Measurements from ENCODE around the gene XXYLT1. TPM values are rescaled to one million over a fixed set of nuclear protein-coding genes. Genes with fewer than 3 reads are reported as not detected.
"Not testable (repeated sequence)": the region's sequence is repeated elsewhere in the genome, so short reads cannot be mapped to it uniquely, and the experiment has no call there.

The XXYLT1 gene
- total RNA-seq, 1 donor from 2014 or later, result 14.9 TPM

DNA sequence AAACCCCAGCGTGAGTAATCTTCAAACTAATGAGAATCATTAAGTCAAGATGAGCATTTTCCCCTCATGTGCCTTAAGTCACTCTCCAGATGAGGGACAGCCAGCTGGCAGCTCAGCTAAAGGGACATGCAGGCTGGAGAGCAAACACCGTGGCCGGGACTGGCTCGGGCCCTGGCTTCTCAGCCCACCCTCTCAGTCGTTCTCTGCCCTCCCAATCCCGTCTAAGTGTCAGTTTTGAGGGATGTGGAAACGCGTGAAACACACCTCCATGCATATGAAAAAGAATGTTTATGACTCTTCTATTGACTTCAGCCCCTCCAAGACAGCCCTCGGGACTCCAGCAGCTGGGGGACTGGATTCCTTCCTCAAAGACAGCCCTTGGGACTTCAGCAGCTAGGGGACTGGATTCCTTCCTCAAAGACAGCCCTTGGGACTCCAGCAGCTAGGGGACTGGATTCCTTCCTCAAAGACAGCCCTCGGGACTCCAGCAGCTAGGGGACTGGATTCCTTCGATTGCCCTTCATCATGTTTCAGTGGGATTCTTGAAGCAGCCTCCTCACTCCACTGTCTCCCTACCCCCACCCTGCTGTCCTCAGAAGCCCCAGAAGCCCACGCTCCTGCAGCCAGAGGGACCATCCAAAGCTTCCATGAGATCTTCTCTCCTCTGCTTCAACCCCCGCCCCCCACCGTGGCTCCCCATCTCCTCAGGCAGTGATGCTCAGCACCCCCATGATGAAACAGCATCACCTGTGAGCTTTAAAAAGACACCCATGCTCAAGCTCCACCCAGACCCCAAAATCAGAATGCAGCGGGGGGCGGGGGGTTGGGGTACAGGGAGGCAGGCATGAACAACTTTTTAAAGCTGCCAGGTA lies 228.9 kb downstream of the XXYLT1 start:
- H3K27me3 Mint-ChIP-seq (ENCODE audit: insufficient read depth), result peaks cover 2% of the 10 kb centered on the region
- H3K4me1 Mint-ChIP-seq (ENCODE audit: low read depth), result no peaks in the 10 kb centered on the region
- no peak for DNase-seq (ENCODE audit: low spot score)
- no peak overlapping the region for H3K4me3 Mint-ChIP-seq
- no peak overlapping the region for H3K27ac Mint-ChIP-seq
- no peaks in the 10 kb centered on the region for H3K9me3 Mint-ChIP-seq
- intact Hi-C loops (cut with micrococcal nuclease), result no loop called here
- H3K36me3 Mint-ChIP-seq (ENCODE audit: low read depth), result no peaks in the 10 kb centered on the region

- Mint-ChIP-seq H3K9me3 (no peaks in the 10 kb centered on the region), H3K36me3 (ENCODE audit: low read depth) (no peaks in the 10 kb centered on the region), H3K27me3 (ENCODE audit: insufficient read depth) (peaks cover 2% of the 10 kb centered on the region), H3K27ac (no peak overlapping the region), H3K4me1 (ENCODE audit: low read depth) (no peaks in the 10 kb centered on the region), H3K4me3 (no peak overlapping the region)
- no peak for DNase-seq (ENCODE audit: low spot score)
- intact Hi-C loops (cut with micrococcal nuclease), result no loop called here
Measured at GRCh38 chr3:195040773-195041520, 230.0 kb downstream of the XXYLT1 start.

DNA sequence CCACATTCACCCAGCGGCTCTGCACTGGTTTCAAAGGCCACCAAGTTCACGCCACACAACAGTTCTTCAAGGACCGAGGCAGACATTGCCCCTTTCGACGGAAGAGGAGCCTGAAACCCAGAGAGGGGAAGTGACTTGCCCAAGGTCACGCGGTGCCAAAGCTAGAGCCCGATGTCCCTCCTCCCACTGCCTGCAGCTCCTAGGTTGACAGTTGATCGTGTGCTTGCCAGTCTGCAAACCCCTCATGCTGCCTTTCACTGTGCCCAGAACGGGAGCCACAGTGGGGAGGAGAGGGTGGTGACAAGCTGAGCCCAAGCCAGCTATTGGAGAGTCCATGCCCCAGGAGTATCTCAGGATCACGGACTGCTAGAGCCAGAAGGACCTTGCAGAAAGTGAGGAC lies 230.9 kb downstream of the XXYLT1 start:
- intact Hi-C loops (cut with micrococcal nuclease), result no loop called here
- H3K4me3 Mint-ChIP-seq, result no peak overlapping the region
- DNase-seq (ENCODE audit: low spot score), result no peak
- H3K9me3 Mint-ChIP-seq, result no peaks in the 10 kb centered on the region
- H3K4me1 Mint-ChIP-seq (ENCODE audit: low read depth), result no peaks in the 10 kb centered on the region
- peaks cover 2% of the 10 kb centered on the region for H3K27me3 Mint-ChIP-seq (ENCODE audit: insufficient read depth)
- no peaks in the 10 kb centered on the region for H3K36me3 Mint-ChIP-seq (ENCODE audit: low read depth)
- H3K27ac Mint-ChIP-seq, result no peak overlapping the region

- no peaks in the 10 kb centered on the region for H3K36me3 Mint-ChIP-seq (ENCODE audit: low read depth)
- H3K27me3 Mint-ChIP-seq (ENCODE audit: insufficient read depth), result peaks cover 2% of the 10 kb centered on the region
- H3K27ac Mint-ChIP-seq, result no peak overlapping the region
- no peak for DNase-seq (ENCODE audit: low spot score)
- intact Hi-C loops (cut with micrococcal nuclease), result no loop called here
- no peaks in the 10 kb centered on the region for H3K9me3 Mint-ChIP-seq
- no peak overlapping the region for H3K4me3 Mint-ChIP-seq
- H3K4me1 Mint-ChIP-seq (ENCODE audit: low read depth), result no peaks in the 10 kb centered on the region
Measured at GRCh38 chr3:195039180-195039843, 231.6 kb downstream of the XXYLT1 start.

GRCh38 chr3:195038161-195038560 lies 232.8 kb downstream of the XXYLT1 start:
- Mint-ChIP-seq H3K27ac (no peak overlapping the region), H3K36me3 (ENCODE audit: low read depth) (no peaks in the 10 kb centered on the region), H3K4me3 (no peak overlapping the region), H3K4me1 (ENCODE audit: low read depth) (no peaks in the 10 kb centered on the region), H3K9me3 (no peaks in the 10 kb centered on the region), H3K27me3 (ENCODE audit: insufficient read depth) (peaks cover 2% of the 10 kb centered on the region)
- DNase-seq (ENCODE audit: low spot score), result no peak
- intact Hi-C loops (cut with micrococcal nuclease), result no loop called here

GRCh38 chr3:195037586-195037985 lies 233.4 kb downstream of the XXYLT1 start:
- intact Hi-C loops (cut with micrococcal nuclease); H3K36me3 Mint-ChIP-seq (ENCODE audit: low read depth); DNase-seq (ENCODE audit: low spot score); H3K27me3 Mint-ChIP-seq (ENCODE audit: insufficient read depth); H3K4me3 Mint-ChIP-seq; H3K4me1 Mint-ChIP-seq (ENCODE audit: low read depth); H3K27ac Mint-ChIP-seq; H3K9me3 Mint-ChIP-seq: not testable (repeated sequence)

- no peaks in the 10 kb centered on the region for H3K4me1 Mint-ChIP-seq (ENCODE audit: low read depth)
- H3K27ac Mint-ChIP-seq, result no peak overlapping the region
- H3K27me3 Mint-ChIP-seq (ENCODE audit: insufficient read depth), result peaks cover 2% of the 10 kb centered on the region
- DNase-seq (ENCODE audit: low spot score), result no peak
- no peak overlapping the region for H3K4me3 Mint-ChIP-seq
- H3K36me3 Mint-ChIP-seq (ENCODE audit: low read depth), result no peaks in the 10 kb centered on the region
- no peaks in the 10 kb centered on the region for H3K9me3 Mint-ChIP-seq
- intact Hi-C loops (cut with micrococcal nuclease), result no loop called here
Measured at GRCh38 chr3:195036974-195037373, 234.0 kb downstream of the XXYLT1 start.

GRCh38 chr3:195036574-195036973 lies 234.4 kb downstream of the XXYLT1 start:
- Mint-ChIP-seq H3K4me3 (no peak overlapping the region), H3K4me1 (ENCODE audit: low read depth) (no peaks in the 10 kb centered on the region)

GRCh38 chr3:195036203-195036505 lies 234.8 kb downstream of the XXYLT1 start:
- no peak overlapping the region for H3K27ac Mint-ChIP-seq
- H3K9me3 Mint-ChIP-seq, result no peaks in the 10 kb centered on the region
- intact Hi-C loops (cut with micrococcal nuclease), result no loop called here
- H3K4me1 Mint-ChIP-seq (ENCODE audit: low read depth), result no peaks in the 10 kb centered on the region
- no peaks in the 10 kb centered on the region for H3K36me3 Mint-ChIP-seq (ENCODE audit: low read depth)
- no peak overlapping the region for H3K4me3 Mint-ChIP-seq
- no peak for DNase-seq (ENCODE audit: low spot score)
- peaks cover 2% of the 10 kb centered on the region for H3K27me3 Mint-ChIP-seq (ENCODE audit: insufficient read depth)

More at GRCh38 chr3:195036574-195036973, 234.4 kb downstream of the XXYLT1 start:
- H3K27me3 Mint-ChIP-seq (ENCODE audit: insufficient read depth), result peaks cover 2% of the 10 kb centered on the region
- H3K9me3 Mint-ChIP-seq, result no peaks in the 10 kb centered on the region
- no peak overlapping the region for H3K27ac Mint-ChIP-seq
- intact Hi-C loops (cut with micrococcal nuclease), result no loop called here
- no peak for DNase-seq (ENCODE audit: low spot score)
- no peaks in the 10 kb centered on the region for H3K36me3 Mint-ChIP-seq (ENCODE audit: low read depth)

GRCh38 chr3:195035345-195036202 lies 235.4 kb downstream of the XXYLT1 start:
- H3K36me3 Mint-ChIP-seq (ENCODE audit: low read depth), result no peaks in the 10 kb centered on the region
- H3K27ac Mint-ChIP-seq, result no peak overlapping the region
- H3K4me3 Mint-ChIP-seq, result no peak overlapping the region
- H3K9me3 Mint-ChIP-seq, result no peaks in the 10 kb centered on the region
- DNase-seq (ENCODE audit: low spot score), result no peak
- H3K27me3 Mint-ChIP-seq (ENCODE audit: insufficient read depth), result peaks cover 2% of the 10 kb centered on the region
- H3K4me1 Mint-ChIP-seq (ENCODE audit: low read depth), result no peaks in the 10 kb centered on the region
- intact Hi-C loops (cut with micrococcal nuclease), result no loop called here

- DNase-seq (ENCODE audit: low spot score), result no peak
- no peak overlapping the region for H3K4me3 Mint-ChIP-seq
- H3K4me1 Mint-ChIP-seq (ENCODE audit: low read depth), result no peaks in the 10 kb centered on the region
- intact Hi-C loops (cut with micrococcal nuclease), result no loop called here
- no peak overlapping the region for H3K27ac Mint-ChIP-seq
- no peaks in the 10 kb centered on the region for H3K36me3 Mint-ChIP-seq (ENCODE audit: low read depth)
- H3K27me3 Mint-ChIP-seq (ENCODE audit: insufficient read depth), result peaks cover 2% of the 10 kb centered on the region
- H3K9me3 Mint-ChIP-seq, result no peaks in the 10 kb centered on the region
Measured at GRCh38 chr3:195034541-195034940, 236.4 kb downstream of the XXYLT1 start.

GRCh38 chr3:195034101-195034500 lies 236.9 kb downstream of the XXYLT1 start:
- peaks cover 2% of the 10 kb centered on the region for H3K27me3 Mint-ChIP-seq (ENCODE audit: insufficient read depth)
- H3K4me3 Mint-ChIP-seq, result no peak overlapping the region
- H3K27ac Mint-ChIP-seq, result no peak overlapping the region
- DNase-seq (ENCODE audit: low spot score), result no peak
- no peaks in the 10 kb centered on the region for H3K9me3 Mint-ChIP-seq
- intact Hi-C loops (cut with micrococcal nuclease), result no loop called here
- H3K36me3 Mint-ChIP-seq (ENCODE audit: low read depth), result no peaks in the 10 kb centered on the region
- no peaks in the 10 kb centered on the region for H3K4me1 Mint-ChIP-seq (ENCODE audit: low read depth)
